CD4-positive, alpha-beta T cell treated with Interleukin-10 for 1 hour (primary cell): Measurements from ENCODE around the gene TYK2.
A peak's percentile ranks its signal among the peaks of the same experiment; 100 is the strongest.
"Not testable (repeated sequence)": the region's sequence is repeated elsewhere in the genome, so short reads cannot be mapped to it uniquely, and the experiment has no call there.

Source experiments
- DNase-seq: peaks from one replicate; pipeline ENCODE4 v3.0.0-alpha.2; 2020

Gene TYK2

GRCh38 chr19:10368101-10368803, 12.1 kb downstream of the TYK2 start:
- no peak for DNase-seq

GRCh38 chr19:10366950-10367512, 13.3 kb downstream of the TYK2 start:
- not testable (repeated sequence) for DNase-seq

- DNase-seq: no peak
Measured at GRCh38 chr19:10365518-10365917, 14.9 kb downstream of the TYK2 start.

- no peak for DNase-seq
Measured at GRCh38 chr19:10364644-10365043, 15.7 kb downstream of the TYK2 start.

GRCh38 chr19:10363789-10364281, 16.5 kb downstream of the TYK2 start:
- no peak for DNase-seq

- no peak for DNase-seq
Measured at GRCh38 chr19:10362259-10362658, 18.1 kb downstream of the TYK2 start.

- no peak for DNase-seq
Measured at GRCh38 chr19:10361569-10362011, 18.8 kb downstream of the TYK2 start.

GRCh38 chr19:10356431-10356830, 23.9 kb downstream of the TYK2 start:
- DNase-seq: no peak

GRCh38 chr19:10353793-10354391, 26.5 kb downstream of the TYK2 start:
- peak; percentile 45 for DNase-seq

GRCh38 chr19:10352764-10353671, 27.4 kb downstream of the TYK2 start:
- DNase-seq: no peak

- no peak for DNase-seq
Measured at GRCh38 chr19:10346509-10346908, 33.9 kb downstream of the TYK2 start.

- DNase-seq: no peak
Measured at GRCh38 chr19:10344780-10345179, 35.6 kb downstream of the TYK2 start.

- DNase-seq: no peak
Measured at GRCh38 chr19:10343495-10343894, 36.9 kb downstream of the TYK2 start.

- peak; percentile 17 for DNase-seq
Measured at GRCh38 chr19:10339977-10340376, 40.4 kb downstream of the TYK2 start.

GRCh38 chr19:10339380-10339960, 40.9 kb downstream of the TYK2 start, which contains the start of gene ICAM3:
Gene ICAM3, minus strand, starts transcription at chr19:10339624. Its CDS starts 10 bp downstream, at chr19:10339614.
- DNase-seq: peak; percentile 65

- no peak for DNase-seq
Measured at GRCh38 chr19:10338940-10339339, 41.4 kb downstream of the TYK2 start.

GRCh38 chr19:10336725-10337124, 43.6 kb downstream of the TYK2 start:
- not testable (repeated sequence) for DNase-seq

- no peak for DNase-seq
Measured at GRCh38 chr19:10335352-10335985, 44.9 kb downstream of the TYK2 start.

- peak; percentile 38 for DNase-seq
Measured at GRCh38 chr19:10334588-10335351, 45.6 kb downstream of the TYK2 start.

- DNase-seq: no peak
Measured at GRCh38 chr19:10333758-10334587, 46.4 kb downstream of the TYK2 start.
